Stimulated activated CD8-positive, alpha-beta memory T cell treated with anti-CD3 and anti-CD28 coated beads, Interleukin-7, amount 100 ng/mL, for 1 hour (primary cell): ENCODE measurements around the gene FAM221B.
A peak's percentile ranks its signal among the peaks of the same experiment; 100 is the strongest.

Experiments used
- DNase-seq, 2 donors: peaks; one replicate each; pipeline ENCODE4 v3.0.0-alpha.2; 2020; ENCODE audit warnings: low read depth in 2 of 2

FAM221B gene

GRCh38 chr9:35820076-35820475 is 8.5 kb downstream of the FAM221B start:
- DNase-seq: no peak

GRCh38 chr9:35818341-35818740 is 10.2 kb downstream of the FAM221B start:
- DNase-seq: no peak

GRCh38 chr9:35816708-35817107 is 11.8 kb downstream of the FAM221B start:
- no peak for DNase-seq

- peak; percentile 94 for DNase-seq
Measured at GRCh38 chr9:35814841-35815543, 13.5 kb downstream of the FAM221B start, which contains the start of gene HINT2. Gene HINT2, minus strand, starts transcription at chr9:35815042. Its CDS starts 63 bp downstream, at chr9:35814979.

GRCh38 chr9:35814106-35814840 is 14.3 kb downstream of the FAM221B start:
- DNase-seq: no peak

- no peak for DNase-seq
Measured at GRCh38 chr9:35813434-35814105, 15.0 kb downstream of the FAM221B start.

GRCh38 chr9:35812025-35812602 is 16.4 kb downstream of the FAM221B start, which contains the start of gene SPAG8:
Gene SPAG8, minus strand, starts transcription at chr9:35812262. Its CDS starts 115 bp downstream, at chr9:35812147.
- DNase-seq: peak; percentile 80 to 81

- DNase-seq: no peak
Measured at GRCh38 chr9:35811381-35812024, 17.0 kb downstream of the FAM221B start.

GRCh38 chr9:35810122-35810521 is 18.4 kb downstream of the FAM221B start:
- no peak for DNase-seq

GRCh38 chr9:35808433-35808832 is 20.1 kb downstream of the FAM221B start:
- no peak for DNase-seq

- DNase-seq: no peak
Measured at GRCh38 chr9:35806101-35806500, 22.4 kb downstream of the FAM221B start.

GRCh38 chr9:35801328-35802128 is 27.0 kb downstream of the FAM221B start:
- DNase-seq: no peak

- DNase-seq: no peak
Measured at GRCh38 chr9:35800530-35800929, 28.0 kb downstream of the FAM221B start.

- no peak for DNase-seq
Measured at GRCh38 chr9:35798658-35799374, 29.7 kb downstream of the FAM221B start.

GRCh38 chr9:35797311-35798109 is 31.0 kb downstream of the FAM221B start:
- no peak for DNase-seq

- DNase-seq: no peak
Measured at GRCh38 chr9:35795695-35796094, 32.8 kb downstream of the FAM221B start.

GRCh38 chr9:35793461-35793860 is 35.1 kb downstream of the FAM221B start:
- DNase-seq: no peak

GRCh38 chr9:35792826-35793225 is 35.7 kb downstream of the FAM221B start:
- DNase-seq: no peak
